GM18508 (cell line): ENCODE results near the gene PPP2R5E.

Source experiments
- ATAC-seq: cut with Tn5 transposase; IDR thresholded peaks from one replicate; pipeline ENCODE4 v1.9.1; 2021; ENCODE audit warnings: moderate number of reproducible peaks; ENCODE audit not compliant: insufficient read depth, unreplicated experiment

The PPP2R5E gene

GRCh38 chr14:63436286-63437098 lies 106.7 kb downstream of the PPP2R5E start:
- ATAC-seq = no peak

GRCh38 chr14:63435838-63436237 lies 107.3 kb downstream of the PPP2R5E start:
- no peak for ATAC-seq

GRCh38 chr14:63435204-63435603 lies 108.0 kb downstream of the PPP2R5E start:
- ATAC-seq = no peak

- ATAC-seq = no peak
Measured at GRCh38 chr14:63432888-63433552, 110.2 kb downstream of the PPP2R5E start.

- ATAC-seq = no peak
Measured at GRCh38 chr14:63432228-63432627, 110.9 kb downstream of the PPP2R5E start.

- ATAC-seq = no peak
Measured at GRCh38 chr14:63431466-63431865, 111.7 kb downstream of the PPP2R5E start.

- no peak for ATAC-seq
Measured at GRCh38 chr14:63428486-63428885, 114.7 kb downstream of the PPP2R5E start.

GRCh38 chr14:63426838-63427352 lies 116.3 kb downstream of the PPP2R5E start:
- no peak for ATAC-seq

GRCh38 chr14:63423889-63424288 lies 119.3 kb downstream of the PPP2R5E start:
- no peak for ATAC-seq

- no peak for ATAC-seq
Measured at GRCh38 chr14:63423381-63423780, 119.8 kb downstream of the PPP2R5E start.

- no peak for ATAC-seq
Measured at GRCh38 chr14:63421919-63422318, 121.3 kb downstream of the PPP2R5E start.

GRCh38 chr14:63421226-63421625 lies 122.0 kb downstream of the PPP2R5E start:
- ATAC-seq = no peak

- no peak for ATAC-seq
Measured at GRCh38 chr14:63418020-63418419, 125.2 kb downstream of the PPP2R5E start.

- no peak for ATAC-seq
Measured at GRCh38 chr14:63413009-63413408, 130.2 kb downstream of the PPP2R5E start.

- ATAC-seq = no peak
Measured at GRCh38 chr14:63406333-63406732, 136.8 kb downstream of the PPP2R5E start.

GRCh38 chr14:63405715-63406114 lies 137.5 kb downstream of the PPP2R5E start:
- ATAC-seq = no peak

- ATAC-seq = no peak
Measured at GRCh38 chr14:63404906-63405305, 138.3 kb downstream of the PPP2R5E start.

- ATAC-seq = no peak
Measured at GRCh38 chr14:63401646-63402045, 141.5 kb downstream of the PPP2R5E start.

- ATAC-seq = no peak
Measured at GRCh38 chr14:63398952-63399351, 144.2 kb downstream of the PPP2R5E start.

GRCh38 chr14:63394841-63395240 lies 148.3 kb downstream of the PPP2R5E start:
- no peak for ATAC-seq

- no peak for ATAC-seq
Measured at GRCh38 chr14:63394432-63394831, 148.7 kb downstream of the PPP2R5E start.

GRCh38 chr14:63393012-63393411 lies 150.2 kb downstream of the PPP2R5E start:
- no peak for ATAC-seq
